COR-L47 (cell line): ENCODE measurements around the gene SVIL.

ENCODE experiments used
- DNase-seq: peaks from one replicate; lab custom pipeline; 2025; lab: John Stamatoyannopoulos, UW

SVIL gene

GRCh38 chr10:29411666-29412315 lies 223.0 kb downstream of the SVIL start:
- DNase-seq = no peak

GRCh38 chr10:29409241-29410054 lies 225.3 kb downstream of the SVIL start:
- DNase-seq = peak; percentile 30

- DNase-seq = no peak
Observed at GRCh38 chr10:29408847-29409240, 225.9 kb downstream of the SVIL start.
